Endothelial cell of umbilical vein (primary cell): ENCODE measurements around the gene CCND3.

Experiments used
- CTCF ChIP-seq, 2 donors: IDR thresholded peaks; 1 replicate in 1 of 2; 2 replicates in 1 of 2; pipeline ENCODE4 v1.5.1; 2011; ENCODE audit warnings: low read length in 2 of 2, mild to moderate bottlenecking in 2 of 2, moderate library complexity in 2 of 2, control low read depth in 1 of 2, inconsistent platforms in 1 of 2, low read depth in 1 of 2; ENCODE audit not compliant: insufficient read depth in 1 of 2; ENCODE audit errors: extremely low read depth in 1 of 2
- EZH2 ChIP-seq: IDR thresholded peaks from 2 replicates; pipeline ENCODE4 v1.6.1; 2012; ENCODE audit warnings: borderline replicate concordance, low read depth, mild to moderate bottlenecking, moderate library complexity, low read length, inconsistent platforms; ENCODE audit not compliant: severe bottlenecking
- FOS ChIP-seq: IDR thresholded peaks from 2 replicates; pipeline ENCODE4 v1.6.1; 2011; ENCODE audit warnings: mild to moderate bottlenecking, low read length, moderate library complexity, borderline replicate concordance; ENCODE audit not compliant: insufficient read depth
- MAX ChIP-seq: IDR thresholded peaks from 2 replicates; pipeline ENCODE4 v1.6.1; 2011; ENCODE audit not compliant: insufficient read depth, insufficient read length
- MYC ChIP-seq: IDR thresholded peaks from one replicate; pipeline ENCODE4 v1.6.1; 2011; ENCODE audit warnings: mild to moderate bottlenecking, low read depth, low read length
- POLR2A ChIP-seq: IDR thresholded peaks from 2 replicates; pipeline ENCODE4 v1.6.1; 2012; ENCODE audit warnings: low read depth, mild to moderate bottlenecking, control low read depth, low read length
- POLR2AphosphoS5 ChIP-seq: IDR thresholded peaks from 2 replicates; pipeline ENCODE4 v1.6.1; 2012; ENCODE audit warnings: low read depth, mild to moderate bottlenecking, control low read depth, low read length, moderate library complexity; ENCODE audit not compliant: insufficient read depth

GRCh38 chr6:41895300-41896233, 46.0 kb downstream of the CCND3 start, which contains the start of gene USP49:
- TF ChIP-seq CTCF (IDR thresholded peaks at IDR 0.05; ENCODE audit: extremely low read depth in 1 of 2, insufficient read depth in 1 of 2, low read depth in 1 of 2, low read length in 2 of 2), result no peak
- TF ChIP-seq EZH2, result no peak
- TF ChIP-seq MYC, result no peak
- peak; percentile 70 for TF ChIP-seq POLR2A
- TF ChIP-seq POLR2AphosphoS5, result peak; percentile 84
- TF ChIP-seq MAX, result peak; percentile 63
- TF ChIP-seq FOS, result no peak
